NCI-H2196 treated with DMSO at 0.1 percent for 48 hours (cell line): ENCODE measurements around the gene SIGLEC12.
"Not testable (repeated sequence)": the region's sequence is repeated elsewhere in the genome, so short reads cannot be mapped to it uniquely, and the experiment has no call there.

ENCODE experiments used
- DNase-seq: peaks from one replicate; lab custom pipeline; 2025; ENCODE audit not compliant: unreplicated experiment; lab: John Stamatoyannopoulos, UW

SIGLEC12 gene

GRCh38 chr19:51524666-51525264, 23.2 kb upstream of the SIGLEC12 start:
- DNase-seq: no peak

GRCh38 chr19:51521781-51522180, 20.2 kb upstream of the SIGLEC12 start:
- DNase-seq: no peak

GRCh38 chr19:51521357-51521756, 19.8 kb upstream of the SIGLEC12 start:
- no peak for DNase-seq

- no peak for DNase-seq
Observed at GRCh38 chr19:51520728-51521127, 19.1 kb upstream of the SIGLEC12 start.

GRCh38 chr19:51514866-51515481, 13.4 kb upstream of the SIGLEC12 start:
- DNase-seq: peak; percentile 11

- no peak for DNase-seq
Observed at GRCh38 chr19:51513968-51514367, 12.4 kb upstream of the SIGLEC12 start.

GRCh38 chr19:51511353-51511752, 9.8 kb upstream of the SIGLEC12 start:
- DNase-seq: no peak

GRCh38 chr19:51509823-51510660, 8.4 kb upstream of the SIGLEC12 start:
- DNase-seq: no peak

GRCh38 chr19:51508059-51508733, 6.6 kb upstream of the SIGLEC12 start:
- no peak for DNase-seq

GRCh38 chr19:51507640-51508058, 6.0 kb upstream of the SIGLEC12 start:
- no peak for DNase-seq

GRCh38 chr19:51507192-51507591, 5.6 kb upstream of the SIGLEC12 start:
- DNase-seq: no peak

GRCh38 chr19:51505904-51506303, 4.3 kb upstream of the SIGLEC12 start:
- no peak for DNase-seq

- DNase-seq: no peak
Observed at GRCh38 chr19:51503896-51504295, 2.3 kb upstream of the SIGLEC12 start.

GRCh38 chr19:51503286-51503817, 1.8 kb upstream of the SIGLEC12 start:
- no peak for DNase-seq

- DNase-seq: not testable (repeated sequence)
Observed at GRCh38 chr19:51500931-51501330, 669 bp downstream of the SIGLEC12 start.

GRCh38 chr19:51497666-51498065, 3.9 kb downstream of the SIGLEC12 start:
- no peak for DNase-seq

GRCh38 chr19:51493776-51494175, 7.8 kb downstream of the SIGLEC12 start:
- DNase-seq: no peak

GRCh38 chr19:51491586-51491985, 10.0 kb downstream of the SIGLEC12 start:
- no peak for DNase-seq

- no peak for DNase-seq
Observed at GRCh38 chr19:51490676-51491075, 10.9 kb downstream of the SIGLEC12 start.

- no peak for DNase-seq
Observed at GRCh38 chr19:51489113-51489512, 12.5 kb downstream of the SIGLEC12 start.

- no peak for DNase-seq
Observed at GRCh38 chr19:51488491-51488890, 13.1 kb downstream of the SIGLEC12 start.
